Activated T-cell treated with anti-CD3 and anti-CD28 coated beads, Interleukin-2, amount 50 U/mL, for 48 hours (primary cell): ENCODE results near the gene EPHB2.

Source experiments
- DNase-seq, 2 experiments: peaks; one replicate each; pipeline ENCODE4 v3.0.0-alpha.2; 2020

The EPHB2 gene

DNA sequence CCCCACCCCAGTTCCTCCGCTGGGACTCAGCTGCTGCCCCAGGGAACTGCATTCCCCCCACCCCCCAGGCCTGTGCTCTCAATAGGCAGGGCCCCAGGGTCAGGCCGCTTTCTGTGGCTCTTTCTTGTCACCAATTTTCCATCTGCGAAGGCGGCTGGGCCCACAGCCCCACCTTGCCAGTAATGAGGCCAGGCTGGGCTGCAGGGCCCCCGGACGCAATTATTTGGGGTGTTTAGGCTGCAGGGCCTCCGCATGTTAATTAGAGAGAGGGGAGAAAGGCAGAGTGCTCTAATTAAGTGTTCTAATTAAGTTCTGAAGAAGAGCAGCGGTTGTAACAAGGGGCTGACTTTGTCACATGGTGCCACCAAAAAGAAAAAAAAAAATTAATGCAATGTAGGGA is 71.8 kb downstream of the EPHB2 start:
- DNase-seq, result no peak

DNA sequence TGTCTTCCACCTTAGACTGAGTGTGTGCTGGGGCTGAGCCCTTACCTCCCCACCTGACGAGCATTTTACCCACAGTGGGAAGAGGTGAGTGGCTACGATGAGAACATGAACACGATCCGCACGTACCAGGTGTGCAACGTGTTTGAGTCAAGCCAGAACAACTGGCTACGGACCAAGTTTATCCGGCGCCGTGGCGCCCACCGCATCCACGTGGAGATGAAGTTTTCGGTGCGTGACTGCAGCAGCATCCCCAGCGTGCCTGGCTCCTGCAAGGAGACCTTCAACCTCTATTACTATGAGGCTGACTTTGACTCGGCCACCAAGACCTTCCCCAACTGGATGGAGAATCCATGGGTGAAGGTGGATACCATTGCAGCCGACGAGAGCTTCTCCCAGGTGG is 73.7 kb downstream of the EPHB2 start:
- DNase-seq, result no peak

DNA sequence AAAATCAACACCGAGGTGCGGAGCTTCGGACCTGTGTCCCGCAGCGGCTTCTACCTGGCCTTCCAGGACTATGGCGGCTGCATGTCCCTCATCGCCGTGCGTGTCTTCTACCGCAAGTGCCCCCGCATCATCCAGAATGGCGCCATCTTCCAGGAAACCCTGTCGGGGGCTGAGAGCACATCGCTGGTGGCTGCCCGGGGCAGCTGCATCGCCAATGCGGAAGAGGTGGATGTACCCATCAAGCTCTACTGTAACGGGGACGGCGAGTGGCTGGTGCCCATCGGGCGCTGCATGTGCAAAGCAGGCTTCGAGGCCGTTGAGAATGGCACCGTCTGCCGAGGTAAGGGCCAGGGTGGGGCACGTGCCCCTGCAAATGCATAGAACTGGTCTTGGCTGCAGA is 74.1 kb downstream of the EPHB2 start:
- DNase-seq, result no peak

DNA sequence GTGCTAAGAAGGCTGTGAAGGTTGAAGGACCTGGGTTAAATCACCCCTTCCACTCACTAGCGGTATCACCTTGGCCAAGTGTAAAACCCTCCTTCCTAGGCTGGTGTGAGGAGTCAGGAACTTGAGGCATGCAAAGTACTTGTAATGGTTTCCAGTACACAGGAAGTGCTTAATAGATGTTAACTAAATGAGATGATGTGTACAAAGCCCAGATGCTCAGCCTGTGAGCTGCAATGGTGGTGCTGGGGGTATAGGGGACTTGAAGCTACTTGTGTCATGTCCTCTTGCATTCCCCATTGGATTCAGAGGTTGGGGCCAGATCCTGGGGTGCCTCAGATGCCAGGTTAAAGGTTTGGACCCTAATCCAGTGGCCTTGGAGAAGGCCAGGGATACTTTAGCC is 75.5 kb downstream of the EPHB2 start:
- DNase-seq, result no peak

DNA sequence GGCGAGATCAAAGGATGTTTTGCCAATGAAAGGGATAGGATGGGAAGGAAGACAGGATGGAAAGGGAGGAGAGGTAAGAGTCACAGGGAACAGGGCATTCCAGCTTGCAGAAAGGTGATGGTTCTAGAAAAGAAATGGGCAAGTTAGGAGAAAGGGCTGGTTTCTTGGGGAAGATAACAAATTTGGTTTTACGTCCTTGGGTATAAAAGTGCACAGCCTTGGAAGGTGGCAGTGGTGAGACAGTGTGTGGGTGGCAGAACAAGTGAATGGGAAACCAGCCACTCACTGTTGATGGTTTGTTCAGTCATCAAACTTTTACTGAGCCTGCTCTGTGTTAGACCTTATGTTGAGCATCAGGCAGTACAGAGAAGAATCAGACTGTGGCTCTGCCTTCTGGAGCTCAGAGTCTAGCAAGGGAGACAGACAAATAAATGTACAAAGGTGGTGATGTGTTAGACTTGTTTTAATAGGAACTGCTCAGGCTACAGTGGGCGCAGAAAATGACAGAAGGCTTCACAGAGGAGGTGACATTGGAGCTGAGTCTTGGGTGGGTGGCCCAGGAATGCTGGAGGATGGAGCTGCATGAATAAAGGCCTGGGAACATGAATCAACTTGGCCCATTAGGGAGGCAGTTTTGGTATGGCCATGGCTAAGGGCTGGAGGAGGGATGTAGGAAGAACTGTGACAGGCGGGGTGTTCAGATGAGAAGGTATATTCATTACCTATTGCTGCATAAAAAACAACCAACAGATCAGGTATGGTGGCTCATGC is 76.3 kb downstream of the EPHB2 start:
- no peak for DNase-seq

DNA sequence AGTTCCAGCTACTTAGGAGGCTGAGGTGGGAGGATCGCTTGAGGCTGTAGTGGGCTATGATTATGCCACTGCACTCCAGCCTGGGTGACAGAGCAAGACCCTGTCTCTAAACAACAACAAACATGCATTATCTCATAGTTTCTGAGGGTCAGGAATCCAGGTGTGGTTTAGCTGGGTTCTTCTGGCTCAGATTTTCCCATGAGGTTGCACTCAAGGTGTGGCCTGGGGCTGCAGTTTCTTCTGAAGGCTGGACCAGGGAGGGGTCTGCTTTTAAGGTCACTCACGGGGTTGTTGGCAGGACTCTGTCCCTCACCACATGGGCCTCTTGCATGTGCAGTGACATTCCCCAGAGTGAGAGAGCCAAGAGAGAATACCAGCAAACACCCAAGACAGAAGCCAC is 77.0 kb downstream of the EPHB2 start:
- DNase-seq, result no peak

DNA sequence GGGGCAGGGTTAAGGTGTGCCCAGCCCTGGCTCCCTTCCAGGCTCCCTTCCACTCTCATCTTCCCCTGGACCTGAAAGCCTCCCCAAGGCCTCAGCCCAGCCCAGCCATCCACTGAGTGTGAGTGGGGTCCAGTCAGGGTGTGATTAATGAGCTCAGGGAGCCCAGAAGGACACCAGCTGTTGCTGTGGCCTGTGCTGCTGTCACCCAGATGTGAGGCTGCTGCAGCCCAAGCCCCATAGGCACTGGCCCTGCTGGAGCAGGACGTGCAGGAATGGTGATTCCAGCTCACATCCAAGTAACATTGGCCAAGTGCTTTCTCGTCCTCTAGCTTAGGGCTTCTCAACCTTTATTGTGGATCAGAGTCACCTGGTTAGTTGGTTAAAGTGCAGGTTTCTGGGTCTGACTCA is 77.6 kb downstream of the EPHB2 start:
- no peak for DNase-seq

DNA sequence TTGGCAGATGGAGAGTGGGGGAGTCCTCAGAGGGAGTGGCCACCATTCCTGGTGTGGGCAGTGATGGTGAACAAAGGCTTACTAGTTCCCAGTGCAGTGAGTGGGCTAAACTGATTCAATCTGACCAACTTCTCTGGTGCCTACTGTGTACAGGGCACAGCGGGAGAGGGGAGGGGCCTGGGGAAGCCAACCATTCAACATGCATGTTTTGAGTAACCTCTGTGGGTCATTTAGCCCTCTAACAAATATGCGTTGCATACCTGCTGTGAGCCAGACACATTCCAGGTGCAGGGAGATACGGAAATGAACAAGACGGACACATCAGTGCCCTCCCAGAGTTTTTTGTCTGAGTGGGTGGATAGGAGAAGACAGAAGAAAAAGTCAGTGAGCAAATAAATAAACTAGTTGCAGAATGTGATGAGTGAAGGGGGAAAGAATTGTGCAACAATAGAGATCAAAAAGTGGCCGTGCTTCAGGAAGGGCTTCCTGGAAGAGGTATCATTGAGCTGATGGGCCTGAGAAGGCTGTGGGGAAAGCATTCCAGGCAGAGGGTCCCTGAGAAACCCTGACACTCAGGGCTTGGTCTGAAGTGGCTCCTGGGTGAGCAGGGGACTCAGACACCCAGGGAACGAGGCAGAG is 78.8 kb downstream of the EPHB2 start:
- no peak for DNase-seq

DNA sequence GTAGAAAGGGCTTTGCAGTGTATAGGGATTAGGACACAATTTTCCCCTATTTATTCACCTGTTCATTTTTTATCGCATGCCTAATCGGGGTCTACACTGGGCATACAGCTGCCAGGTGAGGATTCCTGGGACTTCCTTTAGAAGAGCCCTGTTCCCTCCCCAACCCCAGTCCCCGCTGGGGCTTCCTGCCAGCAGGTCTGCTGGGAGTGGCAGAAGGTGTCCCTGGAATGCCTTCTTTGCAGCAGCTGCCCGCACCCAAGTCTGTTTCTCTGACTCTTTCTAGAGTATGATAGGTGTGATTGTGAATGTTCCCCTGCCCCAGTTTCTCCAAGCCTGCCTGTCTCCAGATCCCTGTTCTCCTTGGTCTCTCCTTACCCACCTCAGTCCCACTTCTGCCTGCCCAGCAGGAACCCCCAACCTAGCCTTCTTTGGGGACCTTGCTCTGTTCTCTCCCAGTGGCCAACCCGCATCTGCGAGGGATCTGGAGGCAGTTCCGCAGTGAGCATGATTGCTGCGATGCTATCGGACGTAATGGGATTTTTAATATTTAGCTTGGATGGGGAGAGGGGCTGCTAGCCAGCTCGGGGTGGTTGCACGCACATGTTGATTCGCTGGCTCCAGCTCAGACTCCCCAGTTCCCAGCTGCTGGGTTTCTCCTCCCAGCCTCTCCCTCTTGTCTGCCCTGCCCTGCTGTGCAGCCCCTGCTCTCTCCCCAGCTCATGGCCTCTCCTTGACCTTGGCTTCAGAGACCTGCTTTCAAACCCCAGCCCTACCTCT is 79.8 kb downstream of the EPHB2 start:
- no peak for DNase-seq

DNA sequence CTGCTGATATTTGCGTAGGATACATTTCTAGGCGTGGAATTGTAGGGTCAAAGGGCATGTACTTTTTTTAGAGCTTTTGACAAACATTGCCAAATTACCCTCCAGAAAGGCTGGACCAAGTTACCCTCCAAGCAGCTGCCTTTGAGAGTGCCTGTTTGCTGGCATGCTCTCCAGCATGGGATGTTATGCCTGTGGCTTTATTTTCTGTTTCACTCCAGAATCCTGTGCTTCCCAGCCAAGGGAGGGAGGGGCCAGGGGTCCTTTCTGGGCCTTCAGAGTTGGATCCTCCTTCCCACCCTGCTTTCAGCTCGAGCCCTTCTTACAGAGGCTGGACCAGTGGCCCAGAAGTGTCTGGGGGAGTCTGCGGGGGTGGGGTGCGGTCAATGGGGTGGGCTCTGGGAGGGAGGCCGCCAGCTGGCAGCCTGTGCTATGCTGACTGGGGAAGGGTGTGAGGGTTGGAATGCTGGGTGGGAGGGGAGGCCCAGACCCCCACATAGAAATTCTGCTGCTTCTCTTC is 81.2 kb downstream of the EPHB2 start:
- DNase-seq, result no peak

DNA sequence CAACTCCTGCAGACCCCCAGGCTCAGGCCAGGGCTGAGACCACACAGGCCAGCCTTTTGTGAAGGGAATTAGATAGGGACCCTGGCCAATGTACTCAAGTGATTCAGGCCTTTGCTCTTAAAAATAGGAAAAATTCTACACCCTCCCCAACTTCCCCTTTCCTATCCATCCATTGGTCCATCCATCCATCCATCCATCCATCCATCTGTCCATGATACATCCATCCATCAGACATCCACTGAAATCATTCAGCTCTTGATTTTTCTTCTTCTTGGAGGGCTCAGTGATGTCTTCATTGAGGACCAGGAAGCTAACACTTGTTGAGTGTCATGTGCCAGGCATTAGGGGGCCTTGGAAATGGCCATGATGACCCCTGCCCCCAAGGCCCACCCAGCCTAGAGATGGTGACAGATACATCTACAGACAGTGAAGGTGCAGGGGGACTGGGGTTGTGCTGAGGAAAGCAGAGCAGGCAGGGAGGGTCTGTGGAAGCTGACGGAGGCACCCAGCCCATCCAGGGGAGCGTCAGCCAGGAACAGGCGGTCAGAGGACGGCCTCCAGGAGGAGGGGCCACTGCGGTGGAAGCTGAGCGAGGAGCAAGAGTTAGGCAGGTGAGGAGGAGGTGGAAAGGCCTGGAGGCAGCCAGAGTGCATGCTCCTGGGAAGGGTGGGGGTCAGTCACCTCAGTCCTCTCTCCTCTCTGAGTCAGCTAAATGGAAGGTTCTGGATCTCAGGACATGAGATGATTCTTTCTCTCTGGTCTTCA is 81.9 kb downstream of the EPHB2 start:
- DNase-seq, result no peak

DNA sequence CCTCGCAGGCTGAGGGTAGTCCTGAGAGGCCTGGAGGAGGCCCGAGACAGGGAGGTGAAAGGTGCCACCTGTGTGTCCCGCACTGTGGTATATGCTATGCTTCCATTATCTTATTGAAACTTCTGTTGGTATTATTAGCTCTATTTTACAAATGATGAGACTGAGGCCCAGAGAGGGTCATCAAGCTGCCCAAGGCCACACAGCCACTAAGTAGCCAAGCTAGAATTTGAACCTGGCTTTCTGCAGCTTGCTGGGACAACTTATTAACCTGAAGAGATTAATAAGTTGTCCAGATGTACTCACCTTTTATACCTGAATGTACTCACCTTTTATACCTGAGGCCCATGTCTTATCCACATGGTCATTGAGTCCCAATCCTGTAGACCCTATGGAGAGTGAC is 83.0 kb downstream of the EPHB2 start:
- no peak for DNase-seq

DNA sequence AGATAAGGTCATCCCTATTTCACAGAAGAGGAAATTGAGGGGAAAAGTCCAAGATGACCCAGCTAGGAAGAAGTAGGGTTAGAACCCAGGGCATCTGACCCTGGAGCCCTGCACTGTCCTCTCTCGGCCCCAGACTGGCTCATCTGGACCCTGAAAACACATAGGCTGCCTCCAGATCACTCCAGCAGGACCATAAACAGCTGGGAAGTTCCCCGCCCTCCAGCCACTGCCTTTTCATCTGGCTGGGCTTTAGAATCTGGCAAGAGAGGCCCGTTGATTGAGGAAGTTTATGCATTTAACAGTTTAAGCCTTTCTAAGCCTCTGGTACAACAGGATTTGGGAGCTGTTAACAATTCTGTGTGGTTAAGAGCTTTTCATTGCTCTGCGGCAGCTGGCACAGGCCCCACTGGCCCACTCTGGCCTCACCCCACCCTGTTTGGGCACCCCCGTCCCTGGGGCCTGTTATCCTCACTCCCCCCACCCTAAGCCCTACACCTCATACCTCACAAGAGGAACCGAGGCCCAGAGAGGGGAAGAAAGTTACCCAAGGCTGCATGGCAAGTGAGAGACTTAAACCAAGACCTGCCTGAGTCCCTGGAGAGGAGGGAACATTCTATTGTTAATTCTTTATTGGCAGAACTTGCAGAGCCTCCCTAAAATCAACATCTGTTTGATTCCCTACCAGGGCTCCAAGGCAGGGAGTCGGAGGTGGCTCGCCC is 84.2 kb downstream of the EPHB2 start:
- DNase-seq, result no peak

DNA sequence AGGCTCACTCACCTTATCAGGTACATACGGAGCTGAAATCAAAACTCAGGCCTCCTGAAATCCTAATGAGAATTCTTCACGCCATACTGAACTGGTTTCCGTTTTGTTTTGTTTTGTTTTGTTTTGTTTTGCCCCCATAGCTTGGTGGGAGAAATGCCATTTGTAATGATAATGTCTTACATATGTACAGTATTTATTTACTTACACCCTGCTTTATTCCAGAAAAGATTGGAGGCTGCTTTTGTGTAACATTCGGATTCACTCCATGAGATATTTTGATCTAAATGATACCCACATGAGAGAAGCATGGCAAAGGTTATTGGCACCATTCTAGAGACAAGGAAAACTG is 84.7 kb downstream of the EPHB2 start:
- DNase-seq, result no peak

DNA sequence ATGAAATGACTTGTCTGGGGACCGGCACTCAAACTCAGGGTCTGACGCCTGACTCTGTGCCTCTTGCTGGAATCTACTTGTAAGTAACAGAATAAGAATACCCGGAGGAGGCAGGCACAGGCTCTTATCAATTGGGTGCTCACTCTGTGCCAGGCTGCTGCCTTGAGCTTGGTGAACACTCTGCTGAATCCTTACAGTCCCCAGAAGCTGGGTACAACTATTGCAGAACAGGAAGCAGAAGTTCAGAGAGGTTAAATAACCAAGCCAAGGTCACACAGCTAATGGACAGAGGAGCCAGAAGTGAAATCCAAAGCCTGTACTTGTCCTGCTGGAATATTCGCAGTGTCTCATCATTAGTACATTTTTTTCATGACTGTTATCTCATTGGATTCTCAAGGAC is 86.0 kb downstream of the EPHB2 start:
- no peak for DNase-seq

DNA sequence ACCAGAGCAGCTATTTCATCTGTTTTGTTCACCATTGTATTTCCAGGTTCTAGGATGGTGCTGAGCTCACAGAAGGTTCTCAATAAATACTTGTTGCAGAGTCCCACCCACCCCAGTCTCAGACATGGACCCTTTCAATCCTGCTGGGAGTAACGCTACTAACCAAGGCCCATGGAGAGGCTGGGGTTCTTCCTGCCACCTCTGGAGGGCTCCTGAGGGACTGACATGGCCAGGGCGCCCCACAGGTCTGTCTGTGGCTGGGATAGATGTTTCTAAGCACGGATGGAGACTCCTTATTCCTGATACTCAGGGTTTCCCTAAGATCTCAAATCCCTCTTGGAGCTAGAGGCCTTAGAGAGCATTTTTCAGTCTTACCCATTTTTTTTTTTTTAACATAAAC is 87.4 kb downstream of the EPHB2 start:
- DNase-seq, result no peak

DNA sequence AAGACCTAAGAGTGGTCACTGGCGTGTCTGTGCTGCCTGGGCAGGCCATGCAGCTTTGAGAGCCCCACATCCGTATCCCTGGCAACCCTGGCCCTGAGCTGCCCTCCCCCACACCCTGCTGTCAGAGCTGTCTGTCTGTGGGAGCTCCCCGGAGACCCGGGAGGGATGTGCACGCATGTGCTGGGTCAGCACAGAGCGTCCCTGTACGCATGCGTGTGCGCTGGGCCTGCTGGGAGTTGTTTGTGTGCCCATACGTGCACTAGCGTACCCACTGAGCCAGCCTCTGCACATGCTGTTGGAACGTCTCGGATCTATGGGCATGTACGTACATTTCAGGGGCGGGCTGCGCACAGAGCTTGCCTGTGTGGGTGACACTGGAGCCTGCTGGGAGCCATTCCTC is 89.3 kb downstream of the EPHB2 start:
- no peak for DNase-seq

DNA sequence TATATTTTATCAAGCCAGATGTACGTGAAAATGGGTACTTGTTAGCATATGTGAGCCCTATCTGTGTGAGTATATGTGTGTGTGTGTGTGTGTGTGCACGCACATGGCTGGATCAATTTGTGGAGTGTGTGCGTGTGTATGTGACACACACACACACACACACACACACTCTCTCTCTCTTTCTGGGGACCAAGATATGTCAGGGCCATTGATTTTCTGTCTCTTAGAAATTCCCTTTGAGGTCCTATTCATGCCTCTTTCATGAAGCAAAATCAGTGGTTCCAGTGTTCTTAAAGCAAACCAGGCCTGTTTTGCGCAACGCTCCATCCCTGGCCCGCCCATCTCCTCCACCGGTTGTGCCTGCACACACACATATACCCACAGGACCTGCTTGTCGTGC is 90.0 kb downstream of the EPHB2 start:
- no peak for DNase-seq

DNA sequence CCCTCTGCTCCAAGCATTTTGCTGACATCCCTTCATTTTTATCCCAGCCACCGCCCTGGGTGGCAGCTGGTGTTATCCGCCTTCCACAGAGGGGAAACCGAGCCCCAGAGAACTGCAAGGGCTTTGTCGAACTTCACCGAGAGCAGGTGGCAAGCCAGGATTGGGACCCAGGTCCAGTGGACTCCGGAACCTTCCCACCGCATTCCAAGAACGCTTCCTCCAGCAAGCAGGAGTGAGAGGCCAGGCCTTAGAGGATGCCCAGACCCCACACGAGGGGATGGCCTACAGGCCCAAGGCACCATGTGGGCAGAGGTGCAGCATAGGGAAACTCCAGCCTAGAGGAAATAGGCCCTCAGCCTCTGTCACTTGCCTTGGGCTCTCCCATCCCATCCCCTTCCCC is 90.7 kb downstream of the EPHB2 start:
- DNase-seq, result no peak

DNA sequence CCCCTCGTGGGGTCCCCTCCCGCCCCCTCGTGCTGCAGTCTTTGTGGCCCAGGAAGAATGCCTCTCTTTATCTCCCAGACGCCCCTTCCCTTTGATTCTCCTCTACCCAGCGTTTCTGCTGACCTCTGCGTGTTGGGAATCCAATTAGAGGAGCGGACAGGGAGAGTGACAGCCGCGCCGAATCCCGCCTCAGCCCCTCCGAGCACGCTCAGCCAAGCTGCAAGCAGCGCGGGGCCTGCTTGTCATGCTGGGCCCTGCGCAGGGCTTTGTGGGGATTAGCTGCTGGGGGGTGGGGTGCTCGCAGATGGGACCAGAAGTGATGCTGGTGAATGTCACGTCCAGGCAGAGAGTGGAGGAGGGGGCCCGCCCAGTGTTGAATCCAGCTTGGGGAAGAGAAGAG is 91.1 kb downstream of the EPHB2 start:
- no peak for DNase-seq

DNA sequence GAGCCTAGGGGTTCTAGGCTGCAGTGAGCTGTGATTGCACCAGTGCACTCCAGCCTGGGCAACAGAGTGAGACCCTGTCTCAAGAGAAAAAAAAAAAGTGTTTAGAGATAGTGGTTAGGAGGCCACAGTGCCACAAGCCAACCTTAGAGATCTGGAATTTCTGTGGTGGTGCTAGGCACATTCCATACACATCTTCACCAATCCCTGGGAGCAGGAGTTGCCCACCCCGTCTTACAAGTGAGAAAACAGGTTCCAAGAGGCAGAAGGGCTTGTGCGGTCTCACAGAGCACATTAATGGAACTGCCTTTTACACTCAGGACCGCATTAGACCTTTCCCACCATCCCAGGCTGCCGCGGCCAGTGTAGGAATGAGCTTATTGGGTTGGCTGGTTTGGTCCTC is 93.2 kb downstream of the EPHB2 start:
- DNase-seq, result no peak

DNA sequence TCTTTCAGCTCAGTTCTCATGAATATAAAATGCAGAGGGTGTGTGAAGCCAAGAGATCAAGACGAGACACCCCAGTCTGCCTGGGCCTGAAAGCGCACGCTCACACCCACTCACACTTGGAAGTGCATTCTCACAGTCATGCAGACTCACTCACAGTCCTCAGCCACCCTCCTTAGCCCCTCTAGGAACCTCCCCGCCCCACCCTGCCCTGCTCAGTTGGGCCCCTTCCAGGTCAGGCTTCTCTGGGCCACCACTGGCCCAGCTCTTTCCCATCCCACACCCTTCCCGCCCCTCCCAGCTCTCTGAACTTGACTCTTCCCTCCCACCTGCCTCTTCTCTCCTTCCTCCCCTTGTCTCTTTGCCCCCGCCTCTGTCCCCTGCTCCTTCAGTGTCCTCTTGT is 93.8 kb downstream of the EPHB2 start:
- no peak for DNase-seq
